ENCODE data around the gene NOC4L.
"Not testable (repeated sequence)": the region's sequence is repeated elsewhere in the genome, so short reads cannot be mapped to it uniquely, and the experiment has no call there.

The NOC4L gene

DNA sequence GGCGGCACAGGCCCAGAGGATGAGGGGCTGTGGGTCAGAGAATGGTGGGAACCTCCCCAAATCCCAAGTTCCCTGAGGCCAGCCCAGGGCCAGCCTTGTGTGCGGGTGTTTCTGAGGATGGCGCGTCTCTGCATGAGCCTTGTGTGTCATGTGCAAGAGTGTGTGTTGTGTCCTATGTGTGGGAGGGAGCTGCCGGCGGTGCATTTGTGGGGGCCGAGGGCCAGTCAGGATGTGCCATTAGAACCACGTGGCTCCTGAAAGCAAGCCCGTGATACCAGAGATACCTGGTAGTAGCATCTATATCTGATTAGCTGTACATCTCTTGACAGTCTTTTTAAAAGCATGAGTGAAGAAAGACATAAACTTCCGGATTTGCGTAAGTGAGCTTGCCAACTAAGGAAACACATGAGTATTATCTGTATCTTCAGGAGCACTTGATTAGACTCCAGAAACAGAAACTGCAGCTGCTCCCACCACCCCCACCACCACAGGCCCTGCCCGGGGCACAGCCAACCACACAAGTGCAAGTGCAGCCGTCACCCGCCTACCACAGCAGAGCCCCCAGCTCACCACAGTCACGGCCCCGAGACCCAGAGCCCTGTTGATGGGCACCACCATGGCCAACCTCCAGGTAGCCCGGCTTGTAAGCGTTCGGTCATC lies 19.4 kb upstream of the NOC4L start:
- DNase-seq: no peak

DNA sequence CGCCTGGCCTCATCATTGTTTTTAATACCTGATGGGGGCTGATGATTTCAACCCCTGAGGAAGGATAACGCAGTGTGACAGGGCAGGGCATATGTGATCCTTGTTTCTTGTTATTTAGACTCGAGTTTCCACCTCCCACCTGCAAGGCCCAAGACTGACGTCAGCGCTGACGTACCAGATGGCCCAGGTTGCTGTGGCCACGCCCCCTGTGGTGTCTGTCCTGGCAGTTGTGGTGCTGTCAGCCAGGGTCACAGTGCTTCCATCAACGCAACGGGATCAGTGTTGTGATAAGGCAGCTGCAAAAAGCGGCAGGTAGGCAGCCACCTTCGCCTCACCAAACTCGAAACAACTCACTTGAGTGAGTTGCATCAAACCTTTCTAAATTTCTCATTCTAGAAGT lies 18.5 kb upstream of the NOC4L start:
- DNase-seq: no peak

DNA sequence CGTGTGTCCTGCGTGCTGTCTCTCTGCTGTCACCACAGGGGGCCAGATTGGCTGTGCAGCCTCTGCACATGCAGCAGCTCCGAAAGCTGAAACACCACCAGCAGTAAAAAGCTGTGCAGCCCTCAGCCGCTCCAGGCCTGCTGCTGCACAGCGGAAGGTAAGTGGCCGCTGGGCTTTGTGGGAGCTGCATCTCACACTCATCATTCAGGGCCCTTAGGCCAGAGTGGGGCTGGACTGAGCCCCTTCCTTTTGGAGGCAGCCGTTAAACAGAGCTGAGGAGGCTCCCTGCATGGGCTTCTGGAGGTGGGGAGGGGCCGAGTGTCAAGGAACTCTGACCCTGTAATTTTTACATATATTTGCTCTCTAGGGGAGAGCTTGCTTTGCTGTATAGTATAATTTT lies 17.2 kb upstream of the NOC4L start:
- DNase-seq: no peak

DNA sequence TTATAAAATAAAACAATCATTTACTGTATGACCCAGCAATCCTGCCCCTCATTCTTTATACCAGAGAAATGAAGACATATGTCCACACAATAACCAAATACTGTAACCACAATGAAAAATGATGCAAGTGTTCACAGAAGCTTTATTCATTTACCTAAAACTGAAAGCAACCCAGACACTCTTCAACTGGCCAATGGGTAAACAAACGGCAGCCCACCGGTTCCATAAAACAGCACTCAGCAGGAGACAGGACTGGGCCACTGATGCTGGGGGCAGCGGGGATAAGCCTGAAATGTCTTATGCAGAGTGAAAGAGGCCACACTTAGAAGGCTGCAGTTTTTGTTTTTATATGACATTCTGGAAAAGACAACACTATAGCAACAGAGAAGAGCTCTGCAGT lies 15.2 kb upstream of the NOC4L start:
- no peak for DNase-seq

DNA sequence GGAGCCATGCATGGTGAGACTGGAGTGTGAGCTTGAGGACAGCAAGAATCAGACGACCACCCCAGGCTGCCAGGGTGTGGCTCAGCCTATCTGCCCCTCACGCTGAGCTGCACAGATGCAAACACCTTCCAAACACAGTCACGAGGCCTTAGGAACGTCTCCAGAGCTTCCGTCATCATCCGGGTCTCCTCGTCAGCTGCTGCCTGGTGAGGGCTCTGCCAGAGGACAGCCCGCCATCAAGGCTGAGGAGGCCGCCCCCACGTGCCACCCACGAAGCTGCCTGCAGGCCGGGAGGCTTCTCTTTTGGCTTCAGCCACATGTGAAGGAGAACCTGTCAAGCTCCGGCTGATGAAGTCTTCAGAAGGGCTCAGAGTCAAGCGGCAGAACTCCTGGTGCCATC lies 13.6 kb upstream of the NOC4L start:
- DNase-seq: no peak

DNA sequence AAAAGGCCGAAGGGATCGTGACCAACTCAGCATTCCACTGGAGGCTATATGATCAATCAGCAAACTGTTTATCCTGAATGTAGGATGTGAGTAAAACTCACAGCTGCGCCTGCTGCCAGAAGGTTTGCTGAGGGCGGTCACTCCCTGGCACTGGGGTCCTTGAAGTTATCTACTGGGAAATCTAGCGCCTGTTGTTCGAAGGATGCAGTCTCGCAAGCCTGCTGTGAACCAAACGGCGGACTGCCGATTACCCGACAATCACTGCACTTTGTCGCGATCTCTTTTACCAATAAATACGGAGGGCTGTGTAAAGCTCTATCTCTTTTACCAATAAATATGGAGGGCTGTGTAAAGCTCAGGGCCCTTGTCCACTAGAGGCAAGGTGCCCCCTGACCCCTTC lies 13.0 kb upstream of the NOC4L start:
- no peak for DNase-seq

DNA sequence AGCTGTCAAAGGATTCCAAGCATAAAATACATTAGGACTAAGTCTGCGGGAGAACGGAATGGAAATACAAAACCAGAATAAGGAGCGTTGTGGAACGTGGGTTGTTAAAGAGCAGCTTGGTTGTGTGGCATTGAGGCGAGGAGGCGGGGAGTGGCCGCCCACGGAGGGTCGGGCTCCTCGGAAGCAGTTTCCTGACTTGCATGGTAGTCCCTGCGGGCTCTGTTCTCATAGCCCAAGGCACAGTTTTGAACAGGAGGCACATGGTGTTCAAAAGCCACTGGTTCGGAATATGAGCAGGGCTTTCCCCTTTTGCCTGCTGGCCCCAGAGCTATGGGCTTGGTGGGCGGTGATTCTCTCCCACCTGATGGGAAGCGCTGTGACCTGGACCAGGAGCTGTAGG lies 12.3 kb upstream of the NOC4L start:
- DNase-seq: no peak

DNA sequence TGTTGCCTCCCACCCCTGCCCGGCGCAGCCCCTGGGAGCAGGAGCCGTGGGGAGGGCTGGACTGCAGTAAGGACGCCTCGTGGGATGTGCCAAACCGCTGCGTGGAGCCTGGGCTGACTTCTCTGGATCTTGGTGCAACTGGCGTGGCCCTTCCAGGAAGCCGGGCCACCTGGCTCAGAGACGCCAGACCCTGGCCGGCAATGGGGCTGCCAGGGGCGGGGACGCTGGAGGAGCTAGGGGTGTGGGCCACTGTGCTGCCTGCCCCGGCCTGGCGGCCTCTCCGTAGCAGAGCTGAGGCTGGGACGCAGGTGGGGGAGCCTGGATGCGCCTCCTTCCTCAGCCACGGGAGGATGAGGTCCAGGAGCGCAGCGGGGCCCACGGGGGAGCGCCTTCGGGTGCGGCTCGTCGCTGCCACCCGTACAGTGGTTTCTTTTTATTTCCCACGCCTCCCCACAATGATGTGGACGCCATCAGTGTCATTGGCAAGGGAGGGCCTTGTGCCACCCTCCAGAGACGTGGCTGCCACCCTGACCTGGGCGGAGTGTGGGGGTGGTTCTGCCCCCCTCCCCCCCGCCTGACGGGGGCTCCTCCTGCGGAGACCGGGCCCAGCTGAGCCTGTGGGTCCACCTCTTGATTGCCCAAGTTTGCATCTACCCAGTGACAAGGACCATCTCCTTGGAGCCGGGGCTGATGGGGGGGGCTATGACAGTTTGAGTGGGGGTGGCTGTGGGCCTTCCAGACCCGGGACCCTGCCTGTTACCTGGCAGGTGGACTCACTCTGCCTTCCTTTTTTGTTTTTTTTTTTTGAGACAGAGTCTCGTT lies 11.4 kb upstream of the NOC4L start:
- no peak for DNase-seq

DNA sequence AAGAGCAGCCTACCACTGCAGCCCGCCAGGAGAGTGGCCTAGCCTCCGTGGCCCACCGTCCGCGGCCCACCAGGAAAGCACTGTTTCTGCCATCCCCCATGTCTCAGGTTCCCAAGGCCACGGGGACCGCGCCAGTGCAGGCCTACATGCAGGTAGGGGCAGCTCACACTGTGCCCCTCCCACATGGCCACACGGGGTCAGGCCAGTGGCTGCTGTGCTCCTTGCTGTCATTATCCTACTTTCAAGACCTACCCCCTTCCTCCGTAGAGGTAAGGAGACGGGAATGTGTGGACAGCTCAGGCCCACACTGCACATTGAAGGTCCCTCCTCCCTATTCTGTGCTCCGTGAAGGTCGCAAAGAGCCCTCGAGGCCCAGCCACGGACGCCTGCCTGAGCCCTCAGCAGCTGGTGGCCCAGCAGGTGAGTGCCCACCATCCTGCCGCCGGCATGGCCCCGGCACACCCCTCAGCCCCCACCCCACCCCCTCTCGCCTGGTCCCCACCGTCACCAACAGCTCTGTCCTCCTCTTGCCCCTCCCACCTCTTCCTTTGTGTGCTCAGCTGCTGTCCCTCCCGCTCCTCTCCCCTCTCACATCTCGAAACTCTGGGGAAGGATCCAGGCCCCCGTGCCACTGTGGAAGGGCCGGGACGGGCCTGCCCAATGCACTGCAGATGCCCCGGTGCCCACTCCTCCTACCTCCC lies 10.2 kb upstream of the NOC4L start:
- peak; percentile 46 for DNase-seq

DNA sequence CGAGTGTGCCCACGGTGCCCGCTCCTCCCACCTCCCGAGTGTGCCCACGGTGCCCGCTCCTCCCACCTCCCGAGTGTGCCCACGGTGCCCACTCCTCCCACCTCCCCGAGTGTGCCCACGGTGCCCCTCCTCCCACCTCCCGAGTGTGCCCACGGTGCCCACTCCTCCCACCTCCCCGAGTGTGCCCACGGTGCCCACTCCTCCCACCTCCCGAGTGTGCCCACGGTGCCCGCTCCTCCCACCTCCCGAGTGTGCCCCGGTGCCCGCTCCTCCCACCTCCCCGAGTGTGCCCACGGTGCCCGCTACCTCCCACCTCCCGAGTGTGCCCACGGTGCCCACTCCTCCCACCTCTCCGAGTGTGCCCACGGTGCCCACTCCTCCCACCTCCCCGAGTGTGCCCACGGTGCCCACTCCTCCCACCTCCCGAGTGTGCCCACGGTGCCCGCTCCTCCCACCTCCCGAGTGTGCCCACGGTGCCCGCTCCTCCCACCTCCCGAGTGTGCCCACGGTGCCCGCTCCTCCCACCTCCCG lies 9.5 kb upstream of the NOC4L start:
- not testable (repeated sequence) for DNase-seq

DNA sequence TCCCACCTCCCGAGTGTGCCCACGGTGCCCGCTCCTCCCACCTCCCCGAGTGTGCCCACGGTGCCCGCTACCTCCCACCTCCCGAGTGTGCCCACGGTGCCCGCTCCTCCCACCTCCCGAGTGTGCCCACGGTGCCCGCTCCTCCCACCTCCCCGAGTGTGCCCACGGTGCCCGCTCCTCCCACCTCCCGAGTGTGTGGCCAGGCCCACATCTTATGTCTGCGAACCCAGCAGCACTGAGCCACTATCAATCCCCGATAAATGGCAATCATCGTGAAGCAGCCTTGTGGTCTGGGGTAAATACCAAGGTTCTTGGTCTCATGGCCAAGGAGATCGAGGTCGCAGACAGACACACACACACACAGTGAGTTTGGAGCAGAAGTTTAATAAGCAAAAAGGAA lies 8.0 kb upstream of the NOC4L start:
- DNase-seq: not testable (repeated sequence)

DNA sequence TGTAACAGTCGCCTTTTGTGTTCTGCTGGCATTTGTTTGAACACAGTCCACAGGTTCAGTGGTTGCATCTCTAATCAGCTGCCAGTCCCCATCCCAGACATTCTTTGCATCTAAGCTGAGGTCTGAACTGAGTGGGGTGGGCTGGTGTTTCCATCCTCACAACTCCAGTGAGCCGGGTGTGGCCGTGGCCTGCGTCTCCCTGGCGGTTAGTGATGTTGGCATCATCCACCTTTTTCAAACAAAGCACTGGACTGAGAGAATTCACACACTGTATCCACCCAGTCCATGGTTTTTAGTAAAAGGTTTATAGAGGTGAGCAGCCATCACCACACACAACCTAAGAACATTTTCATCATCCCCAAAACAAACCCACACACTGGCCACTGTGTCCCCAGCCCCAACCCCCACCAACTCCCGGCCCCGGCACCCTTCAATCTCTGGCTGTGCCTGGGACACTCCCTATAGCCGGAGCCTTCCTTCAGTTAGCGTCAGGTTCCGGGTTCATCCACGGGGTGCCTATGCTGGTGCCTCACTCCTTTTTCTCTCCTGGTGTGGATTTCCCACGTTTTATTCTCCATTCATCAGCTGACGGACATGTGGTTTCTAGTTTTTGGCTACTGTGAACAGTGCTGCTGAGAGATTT lies 6.7 kb upstream of the NOC4L start:
- no peak for DNase-seq

DNA sequence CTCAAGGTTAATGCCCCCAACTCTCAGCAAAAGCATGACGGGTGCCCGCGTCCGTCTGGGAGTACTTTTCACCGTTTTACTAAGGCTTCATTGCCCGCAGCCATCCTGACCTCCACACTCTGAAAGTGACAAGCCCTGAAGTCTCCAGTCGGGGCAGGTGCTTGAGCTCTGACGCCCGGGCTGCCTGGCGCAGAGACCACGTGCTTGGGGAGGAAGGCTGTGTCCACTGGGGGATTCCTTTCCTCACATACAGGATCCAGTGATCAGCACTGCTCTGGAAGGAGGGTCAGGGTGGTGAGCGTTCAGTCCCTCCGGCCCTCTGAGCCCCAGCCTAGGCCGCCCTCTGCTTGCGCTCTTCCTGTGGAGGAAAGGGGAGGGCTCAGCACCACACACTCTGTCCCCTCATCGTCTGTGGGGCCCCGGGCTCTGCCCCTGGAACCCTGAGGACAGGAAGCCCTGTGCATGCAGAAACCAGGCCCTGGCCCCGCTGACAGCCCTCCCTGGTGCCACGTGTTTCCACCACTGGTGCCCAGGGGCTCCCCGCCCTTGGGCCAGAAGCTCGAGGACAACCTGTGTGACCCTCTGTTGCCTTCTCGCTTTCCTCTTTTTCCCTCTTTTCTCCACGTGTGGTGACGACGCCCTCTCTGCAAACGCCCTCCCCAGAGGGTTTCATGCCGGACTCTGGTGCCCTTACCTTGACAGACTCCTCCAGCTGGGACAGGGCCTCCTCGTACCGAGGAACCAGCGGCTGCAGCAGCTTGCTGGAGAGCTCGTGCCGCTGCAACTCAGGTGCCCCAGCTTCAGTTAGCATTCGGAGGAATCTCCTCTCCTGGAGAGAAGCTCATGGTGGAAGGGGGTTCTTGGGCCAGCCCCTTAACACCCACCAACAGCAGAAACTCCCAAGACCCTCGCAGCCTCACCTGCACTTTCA lies 5.1 kb upstream of the NOC4L start:
- no peak for DNase-seq

DNA sequence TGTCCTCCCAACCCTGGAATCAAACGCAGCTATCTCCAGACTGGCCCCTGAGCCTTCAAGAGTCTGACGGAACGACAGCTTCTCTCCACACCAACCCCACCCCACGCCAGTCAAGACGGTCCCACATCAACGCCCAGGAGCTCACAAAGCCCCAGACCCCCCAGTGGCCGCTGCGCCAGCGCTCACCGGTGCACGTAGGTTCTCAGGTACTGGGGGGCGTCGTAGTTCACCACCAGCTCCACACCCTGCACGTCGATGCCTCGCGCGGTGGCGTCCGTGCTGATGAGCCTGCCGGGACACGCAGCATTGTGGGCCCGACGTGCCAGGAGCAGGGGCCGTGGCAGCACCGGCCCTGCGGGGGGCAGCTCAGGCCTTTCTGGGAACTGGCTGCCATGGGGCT lies 4.3 kb upstream of the NOC4L start:
- no peak for DNase-seq

DNA sequence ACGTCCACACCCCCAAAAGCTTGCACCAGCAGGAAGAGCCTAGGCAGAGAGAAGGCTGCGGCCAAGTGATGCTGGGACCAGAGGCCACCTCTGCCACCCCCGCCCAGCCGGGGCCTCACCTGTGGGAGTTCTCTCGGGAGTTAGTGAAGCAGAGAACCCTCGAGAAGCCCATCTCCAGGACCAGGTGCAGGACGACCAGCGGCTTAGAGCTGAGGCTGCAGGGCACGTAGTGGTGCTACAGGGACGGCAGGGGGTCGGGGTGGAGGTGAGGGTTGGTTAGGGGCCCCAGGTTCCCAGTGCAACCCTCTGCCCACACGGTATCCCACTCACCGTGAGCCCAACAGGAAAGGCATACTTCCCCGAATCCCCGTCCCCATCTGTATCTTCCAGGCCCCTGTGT lies 3.8 kb upstream of the NOC4L start:
- DNase-seq: no peak

DNA sequence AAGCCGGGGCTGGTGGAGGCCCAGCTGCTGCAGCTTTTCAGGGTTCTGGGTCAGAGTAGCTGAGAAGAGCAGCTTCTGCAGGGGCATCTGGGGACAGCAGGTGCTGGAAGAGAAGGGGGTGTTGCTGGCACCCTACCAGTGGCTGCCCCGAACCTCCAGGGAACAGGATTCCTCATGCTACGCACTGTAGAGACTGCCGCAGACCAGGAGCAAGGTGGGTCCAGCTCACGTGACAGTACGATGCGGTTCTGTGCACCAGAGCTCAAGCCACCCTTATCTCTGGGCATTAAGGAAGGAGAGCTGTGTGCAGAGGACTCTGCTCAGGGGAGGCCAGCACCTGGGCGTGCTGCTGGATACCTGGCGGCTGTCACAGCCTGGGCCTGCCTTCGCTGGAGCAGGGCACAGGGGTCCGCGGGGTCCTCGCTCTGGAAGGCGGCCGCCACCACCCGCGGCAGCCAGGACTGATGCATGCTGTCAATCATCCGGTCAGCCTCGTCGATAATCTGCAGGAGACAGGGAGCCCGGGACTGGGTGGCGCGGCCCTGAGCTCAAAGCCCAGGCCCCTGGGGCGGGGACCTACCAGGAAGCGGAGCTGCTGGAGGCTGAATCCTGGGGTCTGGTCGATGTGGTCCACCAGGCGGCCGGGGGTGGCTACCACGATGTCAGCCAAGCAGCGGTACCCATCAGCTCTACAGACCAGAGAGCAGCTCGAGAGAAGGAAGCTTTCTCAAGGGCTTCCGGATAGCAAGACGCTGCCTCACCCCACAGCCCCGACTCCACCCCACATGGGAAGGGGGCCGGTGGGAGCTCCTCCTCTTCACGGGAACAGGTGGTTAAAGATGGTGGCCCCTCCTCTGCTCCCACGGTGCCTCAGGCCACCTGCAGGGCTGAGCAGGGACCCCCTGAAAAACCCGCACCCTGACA lies 3.1 kb upstream of the NOC4L start:
- DNase-seq: no peak

DNA sequence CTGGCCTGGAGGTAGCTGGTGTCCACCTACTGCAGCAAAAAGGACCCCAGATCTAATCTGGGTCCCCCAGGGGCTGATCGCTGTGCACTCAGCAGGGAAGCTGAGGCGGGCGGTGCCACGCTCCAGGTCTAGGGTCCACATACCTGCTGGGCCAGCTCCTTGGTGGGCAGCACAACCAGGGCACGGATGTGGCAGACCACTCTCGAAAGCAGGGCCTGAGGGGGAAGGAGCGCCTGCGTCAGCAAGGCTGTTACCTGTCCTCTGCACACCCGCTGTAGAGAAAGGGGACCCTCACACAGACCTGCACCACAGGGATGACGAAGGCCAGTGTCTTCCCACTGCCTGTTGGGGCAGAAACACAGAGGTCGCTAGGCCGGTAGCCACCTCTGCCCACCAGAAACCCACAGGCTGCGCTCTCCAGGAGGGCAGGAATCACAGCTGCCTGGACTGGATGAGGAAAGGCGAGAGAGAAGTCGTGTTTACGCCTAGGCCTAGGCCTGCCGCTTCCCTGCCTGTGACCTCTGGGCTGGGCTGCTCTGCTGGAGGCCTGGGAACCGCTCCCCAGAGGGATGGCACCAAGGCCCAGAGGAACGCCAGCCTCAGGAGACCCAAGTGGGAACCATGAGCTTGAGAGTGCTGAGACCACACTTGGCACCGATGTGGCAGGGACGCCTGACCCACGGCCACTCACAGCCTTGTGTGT lies 2.1 kb upstream of the NOC4L start:
- DNase-seq: no peak

DNA sequence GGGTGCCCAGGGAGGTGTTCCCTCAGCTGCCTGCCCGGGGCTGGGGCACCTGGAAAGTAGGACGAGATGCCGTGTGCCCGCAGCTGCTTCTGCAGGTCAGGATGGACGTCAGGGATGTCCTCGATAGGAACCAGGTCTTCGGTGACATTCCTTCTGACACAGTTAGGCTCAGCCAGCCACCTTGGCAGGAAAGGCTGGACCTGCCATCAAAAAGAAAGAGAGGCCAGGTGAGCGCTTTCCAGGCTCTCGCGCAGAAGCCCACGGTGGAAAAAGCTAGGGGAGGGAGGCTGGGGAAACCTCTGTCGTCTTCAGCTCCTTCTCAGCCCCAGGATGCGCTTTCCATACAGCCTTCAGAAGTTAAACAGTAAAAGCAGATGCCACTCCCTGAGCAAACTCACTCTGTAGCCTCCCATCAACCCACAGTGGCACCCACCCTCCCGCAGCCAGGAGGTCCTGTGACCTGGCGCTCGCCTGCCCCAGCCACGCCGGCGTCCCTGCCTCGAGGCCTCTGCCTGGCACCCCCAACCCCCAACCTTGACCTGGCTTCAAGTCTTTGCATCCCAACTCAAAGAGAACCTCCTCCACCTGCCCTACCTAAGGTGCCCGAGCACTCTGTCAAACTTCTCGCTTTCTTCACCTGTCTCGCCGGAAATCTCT lies 1.4 kb upstream of the NOC4L start:
- DNase-seq: no peak

DNA sequence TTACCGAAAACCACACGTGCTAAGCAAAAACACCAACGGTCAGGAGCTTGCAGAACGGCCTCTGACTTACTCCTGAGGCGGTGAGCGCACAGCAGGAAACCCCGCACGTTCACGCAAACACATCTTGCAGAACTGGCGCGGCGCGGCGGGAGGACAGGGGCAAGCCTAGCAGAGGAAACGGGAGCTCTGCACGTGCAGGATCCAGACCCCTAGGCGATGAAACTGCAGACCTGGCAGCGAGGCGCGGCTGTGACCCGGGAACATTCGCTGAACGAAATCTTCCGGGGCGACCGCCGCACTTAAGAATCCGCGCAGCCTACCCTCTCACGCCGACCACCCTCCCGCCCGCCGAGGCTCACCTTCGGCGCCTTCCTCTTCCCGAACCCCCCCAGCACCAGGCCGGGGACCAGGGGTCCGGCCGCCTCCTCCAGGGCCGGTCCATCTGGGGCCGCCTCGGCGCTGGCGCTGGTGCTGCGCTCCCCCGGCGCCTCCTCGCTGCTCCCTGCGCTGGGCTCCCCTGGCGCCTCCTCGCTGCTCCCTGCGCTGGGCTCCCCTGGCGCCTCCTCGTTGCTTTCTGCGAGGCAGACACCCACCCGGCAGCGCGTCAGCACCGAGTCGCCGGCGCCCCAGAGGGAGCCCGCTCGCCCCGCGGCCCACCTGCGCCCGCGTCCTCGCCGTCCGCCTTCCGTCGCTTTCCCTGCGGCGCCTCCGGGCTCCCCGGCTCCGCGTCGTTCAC lies 753 bp upstream of the NOC4L start:
- no peak for DNase-seq
